Left forelimb (tissue), 1 donor: ENCODE results near the gene MADD.
A peak's percentile ranks its signal among the peaks of the same experiment; 100 is the strongest.

Experiments
- DNase-seq: peaks from one replicate; pipeline ENCODE4 v3.0.0-alpha.2; 2018; ENCODE audit warnings: low spot score

Gene MADD

GRCh38 chr11:47340010-47340409, 70.1 kb downstream of the MADD start:
- no peak for DNase-seq

- DNase-seq = no peak
These were observed 71.2 kb downstream of the MADD start for GRCh38 chr11:47340980-47341775.

DNA sequence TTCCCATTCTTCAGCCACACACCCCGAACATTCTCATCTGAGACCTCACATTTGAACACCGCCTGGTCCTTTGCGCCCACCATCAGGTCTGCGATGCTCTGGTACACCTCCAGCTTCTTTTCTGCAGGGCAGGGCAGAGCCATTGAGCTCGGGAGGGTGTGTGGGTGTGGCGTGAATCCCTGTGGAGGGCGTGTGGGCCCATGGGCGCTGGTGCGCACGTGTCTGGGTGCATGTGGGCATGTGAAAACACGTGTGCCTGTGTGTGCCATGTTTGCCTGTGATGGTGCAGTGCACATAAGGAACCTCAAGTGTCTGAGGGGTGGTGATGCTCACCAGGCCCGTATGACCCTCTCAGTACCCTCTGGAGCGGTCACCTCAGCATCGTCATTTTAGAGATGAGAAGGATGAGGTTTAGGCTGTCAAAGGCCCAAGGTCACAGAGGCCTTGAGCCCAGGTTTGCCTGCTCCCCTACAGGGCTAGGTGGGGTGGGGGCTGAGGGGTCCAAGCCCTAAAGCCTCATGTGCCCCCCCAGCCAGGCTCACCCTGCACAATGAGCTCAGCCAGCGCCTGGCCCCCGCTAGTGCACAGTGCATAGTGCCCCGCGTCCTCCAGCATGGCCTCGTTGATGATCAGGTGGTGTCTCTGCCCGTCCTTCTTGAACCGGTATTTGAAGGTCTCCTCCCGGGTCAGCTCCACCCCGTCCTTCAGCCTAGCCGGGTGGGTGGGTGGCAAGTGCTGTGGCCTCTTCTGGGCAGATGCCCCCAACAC, 72.3 kb downstream of the MADD start:
- no peak for DNase-seq

DNA sequence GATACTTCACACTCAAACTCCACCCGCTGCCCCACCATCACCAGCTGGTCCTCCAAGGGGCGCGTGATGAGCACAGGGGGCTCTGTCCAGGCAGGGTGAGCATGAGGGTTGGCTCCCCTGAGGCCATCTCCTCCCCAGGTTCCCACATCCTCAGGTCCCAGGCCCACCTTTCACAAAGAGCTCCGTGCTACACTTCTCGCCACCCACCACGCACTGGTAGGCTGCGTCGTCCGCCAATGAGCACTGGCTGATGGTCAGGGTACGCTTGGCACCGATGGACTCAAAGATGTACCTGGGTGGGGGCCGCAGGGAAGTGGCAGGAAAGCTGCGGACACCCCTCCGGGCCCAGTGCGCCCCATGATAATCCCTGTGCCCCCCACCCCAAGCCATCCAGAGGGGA, 72.9 kb downstream of the MADD start:
- no peak for DNase-seq

- peak; percentile 60 for DNase-seq
These were observed 76.1 kb downstream of the MADD start for GRCh38 chr11:47345890-47346563.

DNA sequence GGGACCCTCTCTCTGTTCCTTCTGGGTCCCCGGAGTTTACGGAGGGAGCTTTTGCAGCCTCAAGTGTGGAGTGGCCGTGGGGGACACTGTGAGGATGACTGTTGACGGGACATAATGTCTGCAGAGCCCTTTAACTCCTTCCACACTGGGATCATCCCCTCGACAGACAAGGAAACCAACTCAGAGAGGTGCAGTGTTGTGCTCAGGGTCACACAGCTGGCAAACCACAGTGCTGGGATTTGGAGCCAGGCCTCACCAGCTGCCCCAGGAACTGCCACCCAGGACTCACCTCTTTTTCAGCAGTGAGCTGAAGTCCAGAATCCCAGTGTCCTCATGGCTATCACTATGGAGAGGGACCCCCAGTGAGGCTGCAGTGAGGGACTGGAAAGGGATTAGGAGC, 77.2 kb downstream of the MADD start:
- no peak for DNase-seq

DNA sequence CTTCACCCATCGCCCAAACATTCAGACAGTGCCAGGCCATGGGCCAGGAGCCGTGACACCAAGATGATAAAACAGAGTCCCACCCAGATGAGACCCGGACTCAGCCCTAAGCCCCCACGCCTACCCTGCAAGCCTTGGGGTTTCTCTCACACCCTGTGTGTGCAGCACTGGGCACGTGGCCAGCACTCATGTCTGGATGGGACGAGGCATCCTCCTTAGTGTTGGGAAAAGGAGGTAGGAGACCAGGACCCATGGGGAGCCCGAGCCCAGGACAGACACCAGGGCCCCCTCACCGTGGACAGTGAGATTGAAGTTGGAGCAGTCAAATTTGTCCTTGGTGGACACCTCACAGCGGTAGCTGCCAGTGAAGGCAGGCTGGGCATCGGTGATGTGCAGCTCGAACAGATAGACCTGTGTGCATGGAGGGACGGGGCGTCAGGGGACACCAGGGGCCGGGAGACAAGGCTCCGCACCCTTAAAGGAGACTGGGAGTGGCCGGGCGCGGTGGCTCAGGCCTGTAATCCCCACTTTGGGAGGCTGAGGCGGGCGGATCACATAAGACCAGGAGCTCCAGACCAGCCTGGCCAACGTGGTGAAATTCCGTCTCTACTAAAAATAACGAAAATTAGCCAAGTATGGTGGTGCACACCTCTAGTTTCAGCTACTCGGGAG, 78.3 kb downstream of the MADD start:
- no peak for DNase-seq

- no peak for DNase-seq
These were observed 78.9 kb downstream of the MADD start for GRCh38 chr11:47348859-47349258.

- no peak for DNase-seq
These were observed 79.7 kb downstream of the MADD start for GRCh38 chr11:47349521-47350095.

DNA sequence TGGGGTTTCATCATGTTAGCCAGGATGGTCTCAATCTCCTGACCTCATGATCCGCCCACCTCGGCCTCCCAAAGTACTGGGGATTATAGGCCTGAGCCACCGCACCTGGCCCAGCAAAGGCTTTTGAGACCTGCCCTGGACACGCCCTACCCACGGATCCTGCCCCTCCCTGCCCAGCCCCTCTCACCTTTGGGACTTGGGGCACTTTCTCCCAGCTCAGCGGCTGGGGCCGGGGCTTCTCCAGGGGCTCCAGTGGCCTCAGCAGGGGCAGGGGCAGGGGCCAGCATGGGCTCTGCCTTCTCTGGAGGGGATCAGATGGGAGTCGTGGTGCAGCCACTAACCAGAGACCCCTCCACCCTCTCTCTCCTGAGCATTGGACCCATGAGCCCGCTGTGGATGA, 80.4 kb downstream of the MADD start:
- no peak for DNase-seq

- no peak for DNase-seq
These were observed 81.5 kb downstream of the MADD start for GRCh38 chr11:47351156-47352126.

- no peak for DNase-seq
These were observed 82.6 kb downstream of the MADD start, which contains the start of gene MYBPC3 for GRCh38 chr11:47352556-47352955. TSS of gene MYBPC3 (minus strand) at chr11:47352702. CDS start at chr11:47352647, 55 bp downstream.

GRCh38 chr11:47353978-47354774, 84.2 kb downstream of the MADD start:
- no peak for DNase-seq

GRCh38 chr11:47354913-47355282, 85.0 kb downstream of the MADD start:
- DNase-seq = peak; percentile 76

DNA sequence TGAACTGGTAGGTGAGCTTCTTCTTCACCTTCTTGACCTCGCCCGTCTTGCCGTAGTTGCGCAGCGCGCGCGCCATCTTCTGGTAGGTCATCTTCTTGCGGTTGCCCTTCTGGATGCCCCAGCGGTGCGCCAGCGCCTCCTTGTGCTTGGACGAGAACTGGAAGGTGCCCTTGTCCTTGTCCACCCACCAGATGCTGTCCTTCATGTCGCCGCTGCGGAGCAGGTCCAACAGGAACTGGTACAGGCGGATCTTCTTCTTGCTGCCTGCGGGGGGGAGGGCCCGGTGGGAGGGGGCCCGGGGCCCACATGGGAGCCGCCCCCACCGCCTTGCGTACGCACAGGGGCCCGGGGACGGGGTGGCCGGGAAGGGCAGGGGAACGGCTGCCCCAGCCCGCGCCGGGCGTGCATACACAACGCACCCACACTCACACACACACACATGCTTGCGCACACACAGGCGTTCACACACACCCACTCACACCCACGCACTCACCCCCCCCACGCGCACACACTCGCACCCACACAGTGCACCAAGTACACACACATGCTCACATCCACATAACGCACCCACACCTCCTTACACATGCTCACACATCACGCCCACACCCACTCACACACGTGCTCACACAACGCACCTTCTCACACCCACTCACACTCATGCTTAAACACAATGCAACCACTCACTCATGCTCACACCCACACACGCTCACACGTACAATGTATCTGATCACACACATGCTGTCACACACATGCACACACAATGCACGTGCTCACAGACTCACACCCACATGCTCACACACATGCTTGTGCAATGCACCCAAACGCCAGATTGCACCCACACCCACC, 85.6 kb downstream of the MADD start:
- peak; percentile 92 for DNase-seq

DNA sequence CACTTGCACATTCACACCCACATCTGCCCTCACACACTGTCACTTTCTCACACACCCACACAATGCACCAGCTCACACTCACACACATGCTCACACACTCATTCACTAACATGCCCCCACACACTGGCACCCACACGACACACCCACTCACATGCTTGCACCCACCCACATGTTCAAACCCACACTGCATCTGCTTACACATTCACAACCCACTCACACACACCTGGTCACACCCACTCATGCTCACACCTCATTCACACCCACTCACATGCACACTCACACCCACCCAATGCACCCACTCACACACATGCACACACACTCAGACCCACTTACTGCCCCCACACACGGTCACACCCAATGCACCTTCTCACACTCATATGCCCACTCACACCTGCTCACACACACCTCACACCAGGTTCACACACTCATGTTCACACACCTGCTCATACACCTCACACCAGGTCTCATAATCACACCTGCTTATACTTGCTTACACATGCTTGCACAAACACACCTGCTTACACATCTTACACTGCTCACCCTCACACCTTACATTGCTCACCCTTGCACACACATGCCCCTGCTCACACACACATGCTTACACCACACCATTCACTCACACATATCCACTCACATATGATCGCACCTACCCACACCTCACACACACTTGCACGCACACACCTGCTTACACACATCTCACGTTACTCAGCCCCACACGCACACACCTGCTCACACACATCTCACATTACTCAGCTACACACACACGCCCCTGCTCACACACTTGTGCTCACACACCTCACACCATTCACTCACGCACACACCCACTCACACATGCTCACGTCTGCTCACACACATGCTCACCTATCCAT, 86.4 kb downstream of the MADD start:
- DNase-seq = no peak

DNA sequence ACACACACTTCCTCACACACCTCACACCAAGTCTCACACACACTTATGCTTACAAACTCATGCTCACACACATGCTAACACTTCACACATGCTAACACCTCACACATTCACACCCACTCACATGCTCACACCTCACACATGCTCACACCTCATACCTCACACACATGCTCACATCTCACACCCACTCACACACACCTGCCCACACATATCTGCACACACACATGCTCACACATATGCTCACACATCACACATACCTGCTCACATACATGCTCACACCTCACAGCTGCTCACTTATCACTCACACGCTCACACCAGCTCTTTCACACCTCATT, 87.0 kb downstream of the MADD start:
- no peak for DNase-seq
